ENCODE measurements around the gene TMEM44. TPM values are rescaled to one million over a fixed set of nuclear protein-coding genes. Genes with fewer than 3 reads are reported as not detected.

Gene TMEM44
- total and polyA plus RNA-seq, 2 donors (not counting 1 experiment from before 2014, with no cell fraction given), result 11.0 to 14.9 TPM

- Histone ChIP-seq H3K36me3 (ENCODE audit: control insufficient read depth, insufficient read depth, low read length) (no peaks in the 10 kb centered on the region), H3K79me2 (ENCODE audit: control insufficient read depth, insufficient read depth, low read length) (no peaks in the 10 kb centered on the region), H3K9ac (ENCODE audit: insufficient read depth, low read length) (peak overlapping the region; percentile 26), H3K27me3 (ENCODE audit: control insufficient read depth, insufficient read depth, low read length) (no peaks in the 10 kb centered on the region), H3K4me2 (ENCODE audit: extremely low read depth, insufficient read depth, low read length) (peak overlapping the region; percentile 40), H4K20me1 (ENCODE audit: control insufficient read depth, extremely low read depth, insufficient read depth, low read length) (no peaks in the 10 kb centered on the region), H3K4me1 (ENCODE audit: control insufficient read depth, extremely low read depth, insufficient read depth, low read length) (peaks cover 24% of the 10 kb centered on the region), H2AFZ (ENCODE audit: low read length) (peak overlapping the region; percentile 37), H3K27ac (ENCODE audit: insufficient read depth, low read length) (peak overlapping the region; percentile 78), H3K9me3 (ENCODE audit: control insufficient read depth, insufficient read depth, low read depth, low read length) (no peaks in the 10 kb centered on the region), H3K4me3 (replicated peaks in 1 of 4; ENCODE audit: control extremely low read depth in 1 of 4, insufficient read depth in 1 of 4, low read depth in 3 of 4, low read length in 4 of 4) (no peak overlapping the region)
- TF ChIP-seq CTCF (conservative IDR thresholded peaks at IDR 0.05 in 1 of 2, IDR thresholded peaks at IDR 0.05 in 1 of 2; ENCODE audit: low read depth in 1 of 2, low read length in 2 of 2), result no peak
- TF ChIP-seq EZH2 (IDR thresholded peaks at IDR 0.05; ENCODE audit: low read length, missing control alignments), result no peak
- peak; percentile 84 to 97 for DNase-seq (ENCODE audit: low read depth in 2 of 2)
These were observed 55.0 kb downstream of the TMEM44 start for GRCh38 chr3:194577986-194578905.

GRCh38 chr3:194575484-194576210 is 57.6 kb downstream of the TMEM44 start:
- H3K79me2 ChIP-seq (ENCODE audit: control insufficient read depth, insufficient read depth, low read length), result no peaks in the 10 kb centered on the region
- H3K9ac ChIP-seq (ENCODE audit: insufficient read depth, low read length), result peak overlapping the region; percentile 1
- no peaks in the 10 kb centered on the region for H3K27me3 ChIP-seq (ENCODE audit: control insufficient read depth, insufficient read depth, low read length)
- no peaks in the 10 kb centered on the region for H3K36me3 ChIP-seq (ENCODE audit: control insufficient read depth, insufficient read depth, low read length)
- DNase-seq (ENCODE audit: low read depth in 2 of 2), result peak; percentile 70 to 89
- peak overlapping the region; percentile 46 for H3K4me2 ChIP-seq (ENCODE audit: extremely low read depth, insufficient read depth, low read length)
- no peaks in the 10 kb centered on the region for H3K9me3 ChIP-seq (ENCODE audit: control insufficient read depth, insufficient read depth, low read depth, low read length)
- H3K27ac ChIP-seq (ENCODE audit: insufficient read depth, low read length), result peak overlapping the region; percentile 81
- no peaks in the 10 kb centered on the region for H4K20me1 ChIP-seq (ENCODE audit: control insufficient read depth, extremely low read depth, insufficient read depth, low read length)
- H3K4me3 ChIP-seq (replicated peaks in 1 of 4; ENCODE audit: control extremely low read depth in 1 of 4, insufficient read depth in 1 of 4, low read depth in 3 of 4, low read length in 4 of 4), result no peak overlapping the region
- H3K4me1 ChIP-seq (ENCODE audit: control insufficient read depth, extremely low read depth, insufficient read depth, low read length), result peaks cover 33% of the 10 kb centered on the region
- H2AFZ ChIP-seq (ENCODE audit: low read length), result no peak overlapping the region
- no peak for TF ChIP-seq EZH2 (IDR thresholded peaks at IDR 0.05; ENCODE audit: low read length, missing control alignments)
- TF ChIP-seq CTCF (conservative IDR thresholded peaks at IDR 0.05 in 1 of 2, IDR thresholded peaks at IDR 0.05 in 1 of 2; ENCODE audit: low read depth in 1 of 2, low read length in 2 of 2), result peak in 1 of 2 donors; percentile 10

Data from fibroblast of lung (primary cell).